GM12878 (cell line): ENCODE data around the gene IL37. TPM values are rescaled to one million over a fixed set of nuclear protein-coding genes. Genes with fewer than 3 reads are reported as not detected.

Experiments
- BRCA1 ChIP-seq: IDR thresholded peaks from 2 replicates; pipeline ENCODE4 v1.6.1; 2011; ENCODE audit warnings: low read depth, low read length, improper control_type of control experiment
- CEBPB ChIP-seq, 2 experiments: fragments of 150-350 bp in 1 of 2; IDR thresholded peaks; 2 replicates each; pipeline ENCODE4 v1.6.1; 2012 to 2014; ENCODE audit warnings: low read depth in 2 of 2, low read length in 2 of 2, borderline replicate concordance in 1 of 2, inconsistent platforms in 1 of 2
- CTCF ChIP-seq, 3 experiments: IDR thresholded peaks in 2 of 3; conservative IDR thresholded peaks in 1 of 3; 2 replicates each; pipeline ENCODE4 v1.5.1; 2011; ENCODE audit warnings: low read depth in 3 of 3, low read length in 3 of 3, mild to moderate bottlenecking in 3 of 3, control low read depth in 2 of 3, moderate library complexity in 2 of 3, inconsistent platforms in 1 of 3, mixed read lengths in 1 of 3; ENCODE audit not compliant: control insufficient read depth in 2 of 3, insufficient read depth in 1 of 3; ENCODE audit errors: extremely low read depth in 1 of 3
- ELK1 ChIP-seq: IDR thresholded peaks from 2 replicates; pipeline ENCODE4 v1.6.1; 2012; ENCODE audit warnings: low read depth, low read length, improper control_type of control experiment
- IKZF1 ChIP-seq: fragments of 450-650 bp; conservative IDR thresholded peaks from 2 replicates; pipeline ENCODE4 v1.6.1; 2017; ENCODE audit warnings: antibody characterized with exemption, mild to moderate bottlenecking
- SUPT20H ChIP-seq: IDR thresholded peaks from 2 replicates; pipeline ENCODE4 v1.6.1; 2011; ENCODE audit warnings: low read depth, mild to moderate bottlenecking, low read length, moderate library complexity, borderline replicate concordance; ENCODE audit not compliant: control insufficient read depth
- SUZ12 ChIP-seq: fragments of 200-600 bp; sonication (generic); IDR thresholded peaks from one replicate; pipeline ENCODE4 v1.6.1; 2018; ENCODE audit warnings: antibody characterized with exemption, mild to moderate bottlenecking; ENCODE audit not compliant: unreplicated experiment
- polyA plus RNA-seq, 11 experiments: library from polyadenylated mRNA; depleted of rRNA in 4 of 11; unstranded in 6 of 11; stranded (reverse) in 5 of 11; fragments of >200 nt; fragmentation: Nextera tagmentation in 4 of 11; fragmentation: Illumina TruSeq in 1 of 11; extraction: Ambion mirVana in 4 of 11; extraction: Trizol in 1 of 11; gene quantifications; 1 replicate in 1 of 11; 2 replicates in 10 of 11; pipeline versions ENCODE4 v1.2.1 to v1.2.3, GENCODE V29; 2011 to 2016; ENCODE audit warnings: inconsistent platforms in 2 of 11, missing spikeins in 2 of 11, low read depth in 1 of 11
- total RNA-seq, 4 experiments: library from RNA; depleted of rRNA in 3 of 4; stranded (reverse); fragments of >200 nt in 3 of 4; fragmentation: Illumina TruSeq in 1 of 4; extraction: Trizol in 1 of 4; gene quantifications; 2 replicates each; pipeline versions ENCODE4 v1.2.1 to v1.2.3, GENCODE V29; 2013 to 2021
- TF ChIP-seq, protein P1 (sequence below): fragments of 150-350 bp; IDR thresholded peaks from 2 replicates; pipeline ENCODE4 v1.6.1; 2016; ENCODE audit warnings: low read depth, low read length

Gene IL37
- total and polyA plus RNA-seq, 10 of the 15 experiments (the other 5 are each of a cell fraction or from before 2014, with no cell fraction given): 0.41 to 0.54 TPM; not detected in 8

DNA sequence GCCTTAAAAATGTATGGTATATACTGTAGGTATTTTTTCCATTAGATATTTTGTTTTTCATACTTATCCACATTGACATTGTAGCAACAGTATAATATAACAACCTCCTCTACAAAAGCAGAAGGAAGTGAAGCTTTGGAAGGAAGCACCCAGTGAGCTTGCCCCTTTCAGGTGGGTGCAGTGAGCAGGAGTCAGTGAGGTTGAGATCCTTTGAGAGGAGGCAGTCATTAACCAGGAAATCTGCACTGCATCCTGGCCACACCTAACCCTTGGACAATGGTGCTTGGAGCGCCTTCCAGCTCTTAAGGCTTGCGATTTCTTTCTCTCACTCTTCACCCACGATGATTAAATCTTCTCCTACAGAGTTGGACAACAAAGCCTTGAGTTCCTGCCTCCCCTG, 13.9 kb downstream of the IL37 start (continued):
- TF ChIP-seq CTCF (IDR thresholded peaks at IDR 0.05 in 2 of 3, conservative IDR thresholded peaks at IDR 0.05 in 1 of 3; ENCODE audit: control insufficient read depth in 2 of 3, extremely low read depth in 1 of 3, insufficient read depth in 1 of 3, low read depth in 3 of 3, low read length in 3 of 3): no peak
- no peak for TF ChIP-seq BRCA1
- TF ChIP-seq ELK1: no peak
- no peak for TF ChIP-seq CEBPB (IDR thresholded peaks at IDR 0.05; ENCODE audit: borderline replicate concordance in 1 of 2, low read depth in 2 of 2, low read length in 2 of 2)
- no peak for TF ChIP-seq SUZ12
- no peak for TF ChIP-seq SUPT20H
- TF ChIP-seq IKZF1: no peak
- TF ChIP-seq, protein P1, sequence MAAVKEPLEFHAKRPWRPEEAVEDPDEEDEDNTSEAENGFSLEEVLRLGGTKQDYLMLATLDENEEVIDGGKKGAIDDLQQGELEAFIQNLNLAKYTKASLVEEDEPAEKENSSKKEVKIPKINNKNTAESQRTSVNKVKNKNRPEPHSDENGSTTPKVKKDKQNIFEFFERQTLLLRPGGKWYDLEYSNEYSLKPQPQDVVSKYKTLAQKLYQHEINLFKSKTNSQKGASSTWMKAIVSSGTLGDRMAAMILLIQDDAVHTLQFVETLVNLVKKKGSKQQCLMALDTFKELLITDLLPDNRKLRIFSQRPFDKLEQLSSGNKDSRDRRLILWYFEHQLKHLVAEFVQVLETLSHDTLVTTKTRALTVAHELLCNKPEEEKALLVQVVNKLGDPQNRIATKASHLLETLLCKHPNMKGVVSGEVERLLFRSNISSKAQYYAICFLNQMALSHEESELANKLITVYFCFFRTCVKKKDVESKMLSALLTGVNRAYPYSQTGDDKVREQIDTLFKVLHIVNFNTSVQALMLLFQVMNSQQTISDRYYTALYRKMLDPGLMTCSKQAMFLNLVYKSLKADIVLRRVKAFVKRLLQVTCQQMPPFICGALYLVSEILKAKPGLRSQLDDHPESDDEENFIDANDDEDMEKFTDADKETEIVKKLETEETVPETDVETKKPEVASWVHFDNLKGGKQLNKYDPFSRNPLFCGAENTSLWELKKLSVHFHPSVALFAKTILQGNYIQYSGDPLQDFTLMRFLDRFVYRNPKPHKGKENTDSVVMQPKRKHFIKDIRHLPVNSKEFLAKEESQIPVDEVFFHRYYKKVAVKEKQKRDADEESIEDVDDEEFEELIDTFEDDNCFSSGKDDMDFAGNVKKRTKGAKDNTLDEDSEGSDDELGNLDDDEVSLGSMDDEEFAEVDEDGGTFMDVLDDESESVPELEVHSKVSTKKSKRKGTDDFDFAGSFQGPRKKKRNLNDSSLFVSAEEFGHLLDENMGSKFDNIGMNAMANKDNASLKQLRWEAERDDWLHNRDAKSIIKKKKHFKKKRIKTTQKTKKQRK: no peak
